ENCODE measurements around the gene COX7B.

DNA sequence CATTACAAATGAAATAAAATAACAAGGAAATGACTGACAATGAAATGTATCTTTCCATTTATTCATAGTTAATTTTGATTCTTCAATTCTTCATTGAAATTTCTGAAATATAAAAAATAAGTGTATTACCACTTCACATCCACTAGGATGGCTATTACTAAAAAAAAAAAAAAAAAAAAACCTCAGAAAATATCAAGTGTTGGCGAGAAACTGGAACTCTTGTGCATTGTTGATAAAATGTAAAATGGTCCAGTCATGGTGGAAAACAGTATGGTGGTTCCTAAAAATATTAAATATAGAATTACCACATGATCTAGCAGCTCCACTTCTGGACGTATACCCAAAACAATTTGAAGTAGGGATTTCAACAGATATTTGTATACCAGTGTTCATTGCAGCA lies 47.3 kb downstream of the COX7B start:
- TF ChIP-seq CTCF (conservative IDR thresholded peaks at IDR 0.05) (no peak; the same call in 1 of the 2 replicates), ZFX (IDR thresholded peaks at IDR 0.05) (no peak)
